MM.1S (cell line): ENCODE data around the gene INPP4A.

Source experiments
- DNase-seq: peaks from one replicate; pipeline ENCODE4 v3.0.0-alpha.2; 2015
- H2AFZ ChIP-seq: fragments of 300-600 bp; sonication (generic); 2 replicates; pipeline ENCODE4 v1.6.0; 2016; ENCODE audit warnings: antibody characterized with exemption, low read length
- H3F3A ChIP-seq: fragments of 300-600 bp; sonication (generic); 2 replicates; pipeline ENCODE4 v1.6.1; 2016; ENCODE audit warnings: mild to moderate bottlenecking, antibody characterized with exemption, low read length, moderate library complexity, mixed read lengths; ENCODE audit not compliant: insufficient read depth
- H3K27ac ChIP-seq: fragments of 300-600 bp; sonication (generic); 2 replicates; pipeline ENCODE4 v1.5.1; 2016; ENCODE audit warnings: mild to moderate bottlenecking, low read length
- H3K27me3 ChIP-seq: fragments of 300-600 bp; sonication (generic); replicated peaks from 2 replicates; pipeline ENCODE4 v1.6.0; 2016; ENCODE audit warnings: low read length; ENCODE audit not compliant: insufficient read depth
- H3K36me3 ChIP-seq: fragments of 300-600 bp; sonication (generic); replicated peaks from 2 replicates; pipeline ENCODE4 v1.6.1; 2016; ENCODE audit warnings: mild to moderate bottlenecking, low read length, mixed read lengths; ENCODE audit not compliant: insufficient read depth
- H3K4me1 ChIP-seq: fragments of 300-600 bp; sonication (generic); 2 replicates; pipeline ENCODE4 v1.6.1; 2016; ENCODE audit warnings: low read length, mixed read lengths
- H3K4me2 ChIP-seq: fragments of 300-600 bp; sonication (generic); 2 replicates; pipeline ENCODE4 v1.6.0; 2016; ENCODE audit warnings: low read depth, low read length
- H3K4me3 ChIP-seq: fragments of 300-600 bp; sonication (generic); 2 replicates; pipeline ENCODE4 v1.5.1; 2016; ENCODE audit warnings: low read length, mixed read lengths
- H3K79me2 ChIP-seq: fragments of 300-600 bp; sonication (generic); 2 replicates; pipeline ENCODE4 v1.6.1; 2016; ENCODE audit warnings: mixed run types, low read length, mixed read lengths
- H3K9ac ChIP-seq: fragments of 300-600 bp; sonication (generic); 2 replicates; pipeline ENCODE4 v1.6.1; 2016; ENCODE audit warnings: low read length, mixed read lengths
- H3K9me2 ChIP-seq: fragments of 300-600 bp; sonication (generic); replicated peaks from 2 replicates; pipeline ENCODE4 v1.6.1; 2016; ENCODE audit warnings: mild to moderate bottlenecking, low read length, mixed read lengths; ENCODE audit not compliant: insufficient read depth
- H3K9me3 ChIP-seq: fragments of 300-600 bp; sonication (generic); replicated peaks from 2 replicates; pipeline ENCODE4 v1.6.1; 2016; ENCODE audit warnings: mild to moderate bottlenecking, low read length, mixed read lengths; ENCODE audit not compliant: insufficient read depth
- H4K20me1 ChIP-seq: fragments of 300-600 bp; sonication (generic); 2 replicates; pipeline ENCODE4 v1.6.1; 2016; ENCODE audit warnings: mild to moderate bottlenecking, low read length, moderate library complexity, mixed read lengths; ENCODE audit not compliant: insufficient read depth
- EZH2 ChIP-seq: fragments of 300-600 bp; sonication (generic); optimal IDR thresholded peaks from 2 replicates; pipeline ENCODE3; 2017; ENCODE audit warnings: low read depth, mild to moderate bottlenecking, antibody characterized with exemption, low read length, mixed read lengths
- EZH2phosphoT487 ChIP-seq: fragments of 300-600 bp; sonication (generic); IDR thresholded peaks from 2 replicates; pipeline ENCODE4 v1.6.1; 2018; ENCODE audit warnings: antibody characterized with exemption, low read length
- TF ChIP-seq, protein P1 (sequence below): fragments of 300-600 bp; sonication (generic); IDR thresholded peaks from 2 replicates; pipeline ENCODE4 v1.5.1; 2016; ENCODE audit warnings: antibody characterized with exemption, low read length, mixed read lengths

The INPP4A gene

DNA sequence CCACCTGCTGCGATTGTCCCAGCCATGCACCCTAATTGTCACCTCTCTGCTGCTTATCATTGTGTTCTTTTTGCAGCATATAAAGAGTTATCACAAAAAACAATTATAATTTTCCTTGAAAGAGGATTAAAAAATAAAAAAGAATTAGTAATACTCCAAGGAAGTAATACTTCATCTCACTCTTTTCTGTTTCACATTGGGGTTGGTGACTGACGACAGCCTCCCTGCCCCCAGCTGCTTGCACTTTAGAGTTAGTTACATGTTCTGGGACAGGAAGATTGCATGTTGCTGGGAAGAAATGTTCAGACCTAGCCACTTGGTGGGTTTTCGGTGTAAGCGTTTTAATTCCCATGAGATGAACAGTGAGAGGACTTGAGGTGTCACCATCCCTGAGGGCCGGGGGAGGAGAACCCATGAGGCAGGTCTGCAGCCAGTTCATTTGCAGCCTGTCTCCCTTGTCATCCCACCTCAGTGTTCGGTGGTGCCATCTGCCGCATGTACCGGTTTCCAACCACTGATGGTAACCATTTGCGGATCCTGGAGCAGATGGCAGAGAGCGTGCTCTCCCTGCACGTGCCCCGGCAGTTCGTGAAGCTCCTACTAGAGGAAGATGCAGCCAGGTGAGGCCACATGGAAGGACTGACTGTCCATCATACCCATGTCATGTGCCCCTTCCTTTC is 94.5 kb downstream of the INPP4A start:
- DNase-seq: no peak
- H3K9ac ChIP-seq: no peak overlapping the region
- H4K20me1 ChIP-seq: no peaks in the 10 kb centered on the region
- no peaks in the 10 kb centered on the region for H3K27me3 ChIP-seq
- H3K36me3 ChIP-seq: peaks cover 6% of the 10 kb centered on the region
- no peak overlapping the region for H3K4me3 ChIP-seq
- H3F3A ChIP-seq: peaks cover 10% of the 10 kb centered on the region; the same call in 1 of the 2 replicates
- H3K9me3 ChIP-seq: no peaks in the 10 kb centered on the region
- no peak overlapping the region for H3K4me2 ChIP-seq
- H3K27ac ChIP-seq: no peak overlapping the region
- peaks cover 37% of the 10 kb centered on the region for H3K79me2 ChIP-seq
- no peak for TF ChIP-seq EZH2phosphoT487
- no peak for TF ChIP-seq EZH2
- TF ChIP-seq, protein P1, sequence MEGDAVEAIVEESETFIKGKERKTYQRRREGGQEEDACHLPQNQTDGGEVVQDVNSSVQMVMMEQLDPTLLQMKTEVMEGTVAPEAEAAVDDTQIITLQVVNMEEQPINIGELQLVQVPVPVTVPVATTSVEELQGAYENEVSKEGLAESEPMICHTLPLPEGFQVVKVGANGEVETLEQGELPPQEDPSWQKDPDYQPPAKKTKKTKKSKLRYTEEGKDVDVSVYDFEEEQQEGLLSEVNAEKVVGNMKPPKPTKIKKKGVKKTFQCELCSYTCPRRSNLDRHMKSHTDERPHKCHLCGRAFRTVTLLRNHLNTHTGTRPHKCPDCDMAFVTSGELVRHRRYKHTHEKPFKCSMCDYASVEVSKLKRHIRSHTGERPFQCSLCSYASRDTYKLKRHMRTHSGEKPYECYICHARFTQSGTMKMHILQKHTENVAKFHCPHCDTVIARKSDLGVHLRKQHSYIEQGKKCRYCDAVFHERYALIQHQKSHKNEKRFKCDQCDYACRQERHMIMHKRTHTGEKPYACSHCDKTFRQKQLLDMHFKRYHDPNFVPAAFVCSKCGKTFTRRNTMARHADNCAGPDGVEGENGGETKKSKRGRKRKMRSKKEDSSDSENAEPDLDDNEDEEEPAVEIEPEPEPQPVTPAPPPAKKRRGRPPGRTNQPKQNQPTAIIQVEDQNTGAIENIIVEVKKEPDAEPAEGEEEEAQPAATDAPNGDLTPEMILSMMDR: no peak
- no peaks in the 10 kb centered on the region for H3K9me2 ChIP-seq
- peaks cover 7% of the 10 kb centered on the region; the same call in 1 of the 2 replicates for H3K4me1 ChIP-seq
- H2AFZ ChIP-seq: no peak overlapping the region

DNA sequence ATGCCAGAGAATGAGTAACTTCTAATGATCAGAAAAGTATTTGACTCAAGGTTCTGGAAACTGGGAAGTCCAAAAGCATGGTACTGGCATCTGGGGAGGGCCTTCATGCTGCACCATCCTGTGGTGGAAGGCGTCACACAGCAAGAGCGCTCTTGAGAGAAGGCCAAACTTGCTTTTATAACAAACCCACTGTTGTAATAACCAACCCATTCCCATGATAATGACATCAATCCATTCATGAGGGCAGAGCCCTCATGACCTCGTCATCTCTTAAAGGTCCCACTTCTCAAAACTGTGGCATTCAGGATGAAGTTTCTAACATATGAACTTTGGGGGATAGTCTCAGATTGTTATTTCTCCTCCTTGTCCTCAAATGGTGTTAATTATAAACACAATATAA is 95.9 kb downstream of the INPP4A start:
- TF ChIP-seq EZH2phosphoT487 (no peak), EZH2 (no peak)
- TF ChIP-seq, protein P1: no peak
- H3K27me3 ChIP-seq: no peaks in the 10 kb centered on the region
- H3K36me3 ChIP-seq: peaks cover 19% of the 10 kb centered on the region

DNA sequence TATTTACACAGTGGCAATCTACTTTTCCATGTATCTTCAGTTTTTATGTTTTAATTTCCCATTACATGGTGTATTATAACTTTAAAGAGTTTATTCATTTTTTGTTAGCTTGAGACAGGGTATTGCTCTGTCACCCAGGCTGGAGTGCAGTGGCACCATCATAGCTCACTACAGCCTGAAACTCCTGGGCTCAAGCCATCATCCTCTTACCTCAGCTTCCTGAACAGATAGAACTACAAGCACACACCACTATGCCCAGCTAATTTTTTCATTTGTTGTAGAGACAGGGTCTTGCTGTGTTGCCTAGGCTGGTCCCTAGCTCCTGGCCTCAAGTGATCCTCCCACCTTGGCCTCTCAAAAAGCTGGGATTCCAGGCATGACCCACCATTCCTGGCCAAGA is 96.8 kb downstream of the INPP4A start:
- H3F3A ChIP-seq: peaks cover 10% of the 10 kb centered on the region; the same call in 1 of the 2 replicates
- no peaks in the 10 kb centered on the region for H3K27me3 ChIP-seq
- H2AFZ ChIP-seq: no peak overlapping the region
- peaks cover 22% of the 10 kb centered on the region for H3K4me1 ChIP-seq
- H3K27ac ChIP-seq: peak overlapping the region; percentile 55; the same call in 1 of the 2 replicates
- H3K9me2 ChIP-seq: no peaks in the 10 kb centered on the region
- H3K9me3 ChIP-seq: no peaks in the 10 kb centered on the region
- H3K4me3 ChIP-seq: no peak overlapping the region
- H3K9ac ChIP-seq: no peak overlapping the region
- H3K79me2 ChIP-seq: peaks cover 47% of the 10 kb centered on the region
- peaks cover 29% of the 10 kb centered on the region for H3K36me3 ChIP-seq
- H4K20me1 ChIP-seq: no peaks in the 10 kb centered on the region
- DNase-seq: no peak
- H3K4me2 ChIP-seq: no peak overlapping the region
- no peak for TF ChIP-seq EZH2phosphoT487
- TF ChIP-seq, protein P1: no peak
- TF ChIP-seq EZH2: no peak

More for the DNA sequence above, 95.9 kb downstream of the INPP4A start:
- H3K9me3 ChIP-seq: no peaks in the 10 kb centered on the region
- H4K20me1 ChIP-seq: no peaks in the 10 kb centered on the region
- H3K4me2 ChIP-seq: no peak overlapping the region
- peaks cover 10% of the 10 kb centered on the region; the same call in 1 of the 2 replicates for H3F3A ChIP-seq
- H3K4me3 ChIP-seq: no peak overlapping the region
- DNase-seq: no peak
- peaks cover 45% of the 10 kb centered on the region for H3K79me2 ChIP-seq
- H3K9ac ChIP-seq: no peak overlapping the region
- no peak overlapping the region; the same call in 1 of the 2 replicates for H3K27ac ChIP-seq
- H3K4me1 ChIP-seq: peaks cover 13% of the 10 kb centered on the region; the same call in 1 of the 2 replicates
- H3K9me2 ChIP-seq: no peaks in the 10 kb centered on the region
- no peak overlapping the region for H2AFZ ChIP-seq
